MCF 10A (cell line): Measurements from ENCODE around the gene CEBPA. TPM values are rescaled to one million over a fixed set of nuclear protein-coding genes. Genes with fewer than 3 reads are reported as not detected.

Experiments
- BruUV-seq: library from RNA; stranded (reverse); fragments of 400-500 nt; replicated peaks from 2 replicates; lab custom pipeline; 2021; lab: Mats Ljungman, UMichigan
- CTCF ChIA-PET: fragments of 300-600 bp; sonication (Branson Sonifier 250); formaldehyde crosslinking; extraction: SDS; loops from one replicate; lab custom pipeline; 2021; ENCODE audit warnings: antibody characterized with exemption, inconsistent platforms; lab: Yijun Ruan, JAX
- POLR2A ChIA-PET: fragments of 300-600, 350-650 bp; sonication (Branson Sonifier 250); formaldehyde crosslinking; extraction: SDS; loops from one replicate; lab custom pipeline; 2020; ENCODE audit warnings: antibody characterized with exemption, inconsistent platforms; lab: Yijun Ruan, JAX
- DNase-seq: peaks from one replicate; pipeline ENCODE4 v3.0.0-alpha.2; 2018; ENCODE audit not compliant: unreplicated experiment
- H3K27ac Mint-ChIP-seq: one replicate; pipeline ENCODE4 v1.8.0; 2022; ENCODE audit warnings: mild to moderate bottlenecking, low read depth, mixed read lengths; ENCODE audit not compliant: unreplicated experiment
- H3K27me3 Mint-ChIP-seq: one replicate; pipeline ENCODE4 v1.8.0; 2022; ENCODE audit warnings: mixed read lengths; ENCODE audit not compliant: insufficient read depth, unreplicated experiment
- H3K36me3 Mint-ChIP-seq: one replicate; pipeline ENCODE4 v1.8.0; 2022; ENCODE audit warnings: mild to moderate bottlenecking, moderate library complexity, mixed read lengths; ENCODE audit not compliant: insufficient read depth, unreplicated experiment
- H3K4me1 Mint-ChIP-seq: one replicate; pipeline ENCODE4 v1.8.0; 2022; ENCODE audit warnings: mixed read lengths; ENCODE audit not compliant: insufficient read depth, unreplicated experiment
- H3K4me3 Mint-ChIP-seq: one replicate; pipeline ENCODE4 v1.8.0; 2022; ENCODE audit warnings: mild to moderate bottlenecking, moderate library complexity, mixed read lengths; ENCODE audit not compliant: unreplicated experiment
- H3K9me3 Mint-ChIP-seq: one replicate; pipeline ENCODE4 v1.8.0; 2022; ENCODE audit warnings: mixed read lengths; ENCODE audit not compliant: unreplicated experiment
- intact Hi-C: fragments of 100-400 bp; cut with micrococcal nuclease; formaldehyde crosslinking; loops from 2 replicates; pipeline ENCODE4 v1.14.1; 2022
- total RNA-seq: library from RNA; stranded (reverse); gene quantifications from 2 replicates; pipeline ENCODE4 v1.2.3, GENCODE V29; 2022
- TF ChIP-seq, protein P1 (sequence below): fragments of 200-600 bp; IDR thresholded peaks from one replicate; pipeline ENCODE4 v1.8.0; 2022; ENCODE audit warnings: antibody characterized with exemption, mild to moderate bottlenecking; ENCODE audit not compliant: unreplicated experiment

Gene CEBPA
- total RNA-seq, 1 experiment from 2014 or later = 4.7 TPM

GRCh38 chr19:33263325-33264023, 38.9 kb downstream of the CEBPA start:
- DNase-seq = no peak
- Mint-ChIP-seq H3K27me3 (no peaks in the 10 kb centered on the region), H3K36me3 (no peaks in the 10 kb centered on the region), H3K27ac (no peak overlapping the region), H3K9me3 (no peaks in the 10 kb centered on the region), H3K4me3 (no peak overlapping the region), H3K4me1 (no peaks in the 10 kb centered on the region)
- TF ChIP-seq, protein P1, sequence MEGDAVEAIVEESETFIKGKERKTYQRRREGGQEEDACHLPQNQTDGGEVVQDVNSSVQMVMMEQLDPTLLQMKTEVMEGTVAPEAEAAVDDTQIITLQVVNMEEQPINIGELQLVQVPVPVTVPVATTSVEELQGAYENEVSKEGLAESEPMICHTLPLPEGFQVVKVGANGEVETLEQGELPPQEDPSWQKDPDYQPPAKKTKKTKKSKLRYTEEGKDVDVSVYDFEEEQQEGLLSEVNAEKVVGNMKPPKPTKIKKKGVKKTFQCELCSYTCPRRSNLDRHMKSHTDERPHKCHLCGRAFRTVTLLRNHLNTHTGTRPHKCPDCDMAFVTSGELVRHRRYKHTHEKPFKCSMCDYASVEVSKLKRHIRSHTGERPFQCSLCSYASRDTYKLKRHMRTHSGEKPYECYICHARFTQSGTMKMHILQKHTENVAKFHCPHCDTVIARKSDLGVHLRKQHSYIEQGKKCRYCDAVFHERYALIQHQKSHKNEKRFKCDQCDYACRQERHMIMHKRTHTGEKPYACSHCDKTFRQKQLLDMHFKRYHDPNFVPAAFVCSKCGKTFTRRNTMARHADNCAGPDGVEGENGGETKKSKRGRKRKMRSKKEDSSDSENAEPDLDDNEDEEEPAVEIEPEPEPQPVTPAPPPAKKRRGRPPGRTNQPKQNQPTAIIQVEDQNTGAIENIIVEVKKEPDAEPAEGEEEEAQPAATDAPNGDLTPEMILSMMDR = no peak
- ChIA-PET CTCF (interaction anchor here (0.6 to 1.4 kb wide), 4 partner anchors 20 to 882 kb away, joined by 3 read pairs; no protein-coding TSS in a partner anchor), POLR2A (interaction anchor here (1.9 kb wide), 1 partner anchor 8 kb away, joined by 5 read pairs; no protein-coding TSS in a partner anchor)
- BruUV-seq = no TSS peak
- intact Hi-C loops = no loop called here

- Mint-ChIP-seq H3K4me1 (no peaks in the 10 kb centered on the region), H3K27me3 (no peaks in the 10 kb centered on the region), H3K27ac (no peak overlapping the region), H3K36me3 (no peaks in the 10 kb centered on the region), H3K9me3 (no peaks in the 10 kb centered on the region), H3K4me3 (no peak overlapping the region)
- POLR2A ChIA-PET = no interaction called here
- TF ChIP-seq, protein P1 = no peak
- DNase-seq = no peak
- intact Hi-C loops = no loop called here
- no TSS peak for BruUV-seq
- CTCF ChIA-PET = interaction anchor here (0.9 to 1.1 kb wide), 2 partner anchors 9 to 780 kb away, joined by 3 read pairs; no protein-coding TSS in a partner anchor
These were observed 40.7 kb downstream of the CEBPA start for GRCh38 chr19:33261511-33262189.

- ChIA-PET POLR2A (no interaction called here), CTCF (interaction anchor here (0.6 to 1.1 kb wide), 3 partner anchors 9 to 781 kb away, joined by 3 to 4 read pairs (median 3); no protein-coding TSS in a partner anchor)
- Mint-ChIP-seq H3K27me3 (no peaks in the 10 kb centered on the region), H3K4me3 (no peak overlapping the region), H3K27ac (no peak overlapping the region), H3K9me3 (no peaks in the 10 kb centered on the region), H3K4me1 (no peaks in the 10 kb centered on the region), H3K36me3 (no peaks in the 10 kb centered on the region)
- intact Hi-C loops = no loop called here
- TF ChIP-seq, protein P1 = no peak
- no peak for DNase-seq
- BruUV-seq = no TSS peak
These were observed 41.5 kb downstream of the CEBPA start for GRCh38 chr19:33260628-33261418.
